Uterus (tissue), 4 donors: ENCODE measurements around the gene GSG1L. TPM values are rescaled to one million over a fixed set of nuclear protein-coding genes. Genes with fewer than 3 reads are reported as not detected.

ENCODE experiments used
- DNase-seq, 2 donors: peaks; one replicate each; pipeline ENCODE4 v3.0.0-alpha.2; 2019 to 2020
- H3K27ac ChIP-seq, 2 donors: fragments of 200-600 bp; sonication (generic); 1 replicate in 1 of 2; 2 replicates in 1 of 2; pipeline ENCODE4 v1.5.1; 2016 to 2018
- H3K27me3 ChIP-seq, 2 donors: fragments of 200-600 bp; sonication (generic); one replicate each; pipeline ENCODE4 v1.5.1; 2018 to 2019; ENCODE audit warnings: control low read depth in 1 of 2
- H3K36me3 ChIP-seq, 2 donors: fragments of 200-600 bp; sonication (generic); one replicate each; pipeline ENCODE4 v1.5.1; 2019; ENCODE audit warnings: control low read depth in 1 of 2
- H3K4me1 ChIP-seq, 2 donors: fragments of 200-600 bp; sonication (generic); one replicate each; pipeline ENCODE4 v1.5.1; 2018 to 2019; ENCODE audit warnings: control low read depth in 1 of 2
- H3K4me3 ChIP-seq, 2 donors: fragments of 200-600 bp; sonication (generic); 1 replicate in 1 of 2; 2 replicates in 1 of 2; pipeline ENCODE4 v1.5.1; 2018 to 2019; ENCODE audit warnings: mild to moderate bottlenecking in 1 of 2
- H3K9me3 ChIP-seq, 2 donors: fragments of 200-600 bp; sonication (generic); one replicate each; pipeline ENCODE4 v1.5.1; 2019; ENCODE audit warnings: control low read depth in 1 of 2
- POLR2A ChIP-seq, 2 donors: fragments of 450-650 bp; IDR thresholded peaks; one replicate each; pipeline ENCODE4 v1.6.1; 2016; ENCODE audit warnings: antibody characterized with exemption in 2 of 2, mild to moderate bottlenecking in 1 of 2, moderate library complexity in 1 of 2
- intact Hi-C: fragments of 100-400 bp; cut with DNase I; formaldehyde crosslinking; loops from one replicate; pipeline ENCODE4 v1.15.1; 2023; ENCODE audit warnings: low total_unique reads
- total RNA-seq, 4 donors: library from RNA; depleted of rRNA in 3 of 4; stranded (reverse); fragments of >200 nt in 3 of 4; gene quantifications; one replicate each; pipeline versions ENCODE4 v1.1.0 to v1.2.4, GENCODE V29; 2014 to 2023
- TF ChIP-seq, protein P1 (sequence below), 4 experiments: fragments of 200-600 bp in 2 of 4; fragments of 450-650 bp in 2 of 4; sonication (generic) in 2 of 4; IDR thresholded peaks; one replicate each; pipeline ENCODE4 v1.5.1; 2016 to 2019; ENCODE audit warnings: antibody characterized with exemption in 4 of 4, mild to moderate bottlenecking in 2 of 4, moderate library complexity in 1 of 4
- donor health status: DM: yes; HTN: yes; CAD: no.

Gene GSG1L
- total RNA-seq, 4 donors from 2014 or later = 0.24 to 0.35 TPM; not detected in 2

GRCh38 chr16:27776556-27777225 lies 286.8 kb downstream of the GSG1L start:
- DNase-seq = no peak
- Histone ChIP-seq H3K4me3 (no peak overlapping the region), H3K27ac (no peak overlapping the region), H3K4me1 (no peaks in the 10 kb centered on the region), H3K36me3 (no peaks in the 10 kb centered on the region), H3K27me3 (no peaks in the 10 kb centered on the region), H3K9me3 (no peaks in the 10 kb centered on the region)
- TF ChIP-seq, protein P1, sequence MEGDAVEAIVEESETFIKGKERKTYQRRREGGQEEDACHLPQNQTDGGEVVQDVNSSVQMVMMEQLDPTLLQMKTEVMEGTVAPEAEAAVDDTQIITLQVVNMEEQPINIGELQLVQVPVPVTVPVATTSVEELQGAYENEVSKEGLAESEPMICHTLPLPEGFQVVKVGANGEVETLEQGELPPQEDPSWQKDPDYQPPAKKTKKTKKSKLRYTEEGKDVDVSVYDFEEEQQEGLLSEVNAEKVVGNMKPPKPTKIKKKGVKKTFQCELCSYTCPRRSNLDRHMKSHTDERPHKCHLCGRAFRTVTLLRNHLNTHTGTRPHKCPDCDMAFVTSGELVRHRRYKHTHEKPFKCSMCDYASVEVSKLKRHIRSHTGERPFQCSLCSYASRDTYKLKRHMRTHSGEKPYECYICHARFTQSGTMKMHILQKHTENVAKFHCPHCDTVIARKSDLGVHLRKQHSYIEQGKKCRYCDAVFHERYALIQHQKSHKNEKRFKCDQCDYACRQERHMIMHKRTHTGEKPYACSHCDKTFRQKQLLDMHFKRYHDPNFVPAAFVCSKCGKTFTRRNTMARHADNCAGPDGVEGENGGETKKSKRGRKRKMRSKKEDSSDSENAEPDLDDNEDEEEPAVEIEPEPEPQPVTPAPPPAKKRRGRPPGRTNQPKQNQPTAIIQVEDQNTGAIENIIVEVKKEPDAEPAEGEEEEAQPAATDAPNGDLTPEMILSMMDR (IDR thresholded peaks at IDR 0.05) = no peak
- TF ChIP-seq POLR2A (IDR thresholded peaks at IDR 0.05) = no peak
- intact Hi-C loops = no loop called here

DNA sequence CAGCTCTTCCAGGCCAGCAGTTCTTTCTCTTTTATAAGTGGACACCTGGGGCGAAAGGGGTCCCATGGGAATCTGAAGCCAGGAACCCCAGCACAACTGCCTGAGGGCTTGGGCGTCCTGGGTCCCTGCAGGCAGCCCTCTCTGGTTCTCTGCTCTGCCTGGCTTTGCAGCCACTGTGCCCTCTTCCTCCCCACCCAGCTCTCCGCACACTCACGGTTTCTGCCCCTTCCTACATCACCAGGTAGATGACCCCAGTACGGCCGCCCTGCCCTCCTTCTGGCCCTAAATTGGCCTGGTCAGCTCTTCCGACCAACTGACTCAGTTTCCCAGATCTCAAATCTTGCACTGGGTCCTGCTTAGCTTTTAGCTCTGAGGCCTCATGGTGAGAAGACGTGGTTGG lies 288.3 kb downstream of the GSG1L start:
- intact Hi-C loops = no loop called here
- no peak for DNase-seq
- H3K9me3 ChIP-seq = no peaks in the 10 kb centered on the region
- no peaks in the 10 kb centered on the region for H3K4me1 ChIP-seq
- no peaks in the 10 kb centered on the region for H3K36me3 ChIP-seq
- H3K4me3 ChIP-seq = no peak overlapping the region
- no peak for TF ChIP-seq POLR2A (IDR thresholded peaks at IDR 0.05)
- TF ChIP-seq, protein P1 (IDR thresholded peaks at IDR 0.05) = no peak
- H3K27ac ChIP-seq = no peak overlapping the region
- H3K27me3 ChIP-seq = no peaks in the 10 kb centered on the region

GRCh38 chr16:27774779-27775178 lies 288.7 kb downstream of the GSG1L start:
- intact Hi-C loops = no loop called here
- H3K27ac ChIP-seq = no peak overlapping the region
- no peak overlapping the region for H3K4me3 ChIP-seq
- no peaks in the 10 kb centered on the region for H3K4me1 ChIP-seq
- H3K27me3 ChIP-seq = no peaks in the 10 kb centered on the region
- DNase-seq = no peak
- H3K36me3 ChIP-seq = no peaks in the 10 kb centered on the region
- no peaks in the 10 kb centered on the region for H3K9me3 ChIP-seq
- TF ChIP-seq, protein P1 (IDR thresholded peaks at IDR 0.05) = no peak
- TF ChIP-seq POLR2A (IDR thresholded peaks at IDR 0.05) = no peak

GRCh38 chr16:27773344-27773743 lies 290.2 kb downstream of the GSG1L start:
- Histone ChIP-seq H3K4me1 (no peaks in the 10 kb centered on the region), H3K4me3 (no peak overlapping the region), H3K9me3 (no peaks in the 10 kb centered on the region), H3K27me3 (no peaks in the 10 kb centered on the region), H3K36me3 (no peaks in the 10 kb centered on the region), H3K27ac (no peak overlapping the region)
- TF ChIP-seq, protein P1 (IDR thresholded peaks at IDR 0.05) = no peak
- no peak for TF ChIP-seq POLR2A (IDR thresholded peaks at IDR 0.05)
- intact Hi-C loops = no loop called here
- DNase-seq = no peak

DNA sequence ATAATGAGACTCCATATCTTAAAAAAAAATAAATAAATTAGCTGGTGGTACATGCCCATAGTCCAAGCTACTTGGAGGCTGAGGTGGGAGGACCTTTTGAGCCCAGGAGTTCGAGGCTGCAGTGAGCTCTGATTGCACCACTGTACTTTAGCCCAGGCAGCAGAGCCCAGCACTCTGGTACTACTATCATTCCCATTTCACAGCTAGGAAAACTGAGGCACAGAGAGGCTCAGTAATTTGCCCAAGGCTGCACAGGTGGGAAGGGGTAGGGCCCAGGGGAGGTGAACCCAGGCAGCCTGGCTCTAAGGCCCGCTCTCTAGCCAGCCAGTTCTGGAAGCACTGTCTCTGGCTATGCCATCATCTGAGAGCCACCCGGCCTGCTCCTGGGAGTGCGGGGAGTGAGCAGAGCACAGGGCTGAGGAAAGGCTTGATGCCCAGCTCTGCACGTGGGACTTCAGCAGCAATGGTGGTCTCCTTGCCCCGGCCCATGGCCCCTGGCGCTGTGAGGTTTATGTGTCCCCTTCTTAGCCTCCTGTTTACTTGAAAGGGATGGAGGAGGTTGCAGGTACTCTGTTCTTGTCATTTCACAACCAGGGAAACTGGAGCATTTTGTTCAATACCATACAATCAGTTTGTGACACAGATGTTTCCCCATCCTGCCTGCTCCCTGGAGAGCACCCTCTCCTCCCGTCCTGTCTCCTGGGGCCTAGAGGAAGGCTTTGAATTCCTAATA lies 291.3 kb downstream of the GSG1L start:
- DNase-seq = no peak
- intact Hi-C loops = no loop called here
- no peaks in the 10 kb centered on the region for H3K36me3 ChIP-seq
- no peak overlapping the region for H3K4me3 ChIP-seq
- H3K27me3 ChIP-seq = no peaks in the 10 kb centered on the region
- no peak overlapping the region for H3K27ac ChIP-seq
- no peaks in the 10 kb centered on the region for H3K4me1 ChIP-seq
- no peak for TF ChIP-seq POLR2A (IDR thresholded peaks at IDR 0.05)
- TF ChIP-seq, protein P1 (IDR thresholded peaks at IDR 0.05) = no peak
- H3K9me3 ChIP-seq = no peaks in the 10 kb centered on the region
